BLaER1 treated with 17β-estradiol and CSF1 and Interleukin-3, amounts not matched to agents 10 nM and 100 nM (cell line): ENCODE data around the gene SPAAR.

ENCODE experiments used
- H3K27ac ChIP-seq, 11 experiments: shearing (Covaris generic); formaldehyde crosslinking; 2 replicates each; pipeline ENCODE4 v1.8.1; 2022
- H3K27me3 ChIP-seq, 11 experiments: shearing (Covaris generic); formaldehyde crosslinking; 2 replicates each; pipeline ENCODE4 v1.8.1; 2022
- H3K36me3 ChIP-seq, 11 experiments: shearing (Covaris generic); formaldehyde crosslinking; 2 replicates each; pipeline ENCODE4 v1.8.1; 2022
- H3K4me1 ChIP-seq, 10 experiments: shearing (Covaris generic); formaldehyde crosslinking; 2 replicates each; pipeline ENCODE4 v1.8.1; 2022
- H3K4me2 ChIP-seq, 11 experiments: shearing (Covaris generic); formaldehyde crosslinking; 2 replicates each; pipeline ENCODE4 v1.8.1; 2022
- H3K4me3 ChIP-seq, 10 experiments: shearing (Covaris generic); formaldehyde crosslinking; 2 replicates each; pipeline ENCODE4 v1.8.1; 2022
- H3K9ac ChIP-seq, 11 experiments: shearing (Covaris generic); formaldehyde crosslinking; 2 replicates each; pipeline ENCODE4 v1.8.1; 2022
- H3K9me3 ChIP-seq, 11 experiments: shearing (Covaris generic); formaldehyde crosslinking; replicated peaks in 1 of 11; 2 replicates each; pipeline ENCODE4 v1.8.1; 2022
- H4K20me1 ChIP-seq, 11 experiments: shearing (Covaris generic); formaldehyde crosslinking; 2 replicates each; pipeline ENCODE4 v1.8.1; 2022
- Cebpa-rat ChIP-seq, 11 experiments: shearing (Covaris generic); IDR thresholded peaks; 2 replicates each; pipeline ENCODE4 v1.8.1; 2022

Gene SPAAR

DNA sequence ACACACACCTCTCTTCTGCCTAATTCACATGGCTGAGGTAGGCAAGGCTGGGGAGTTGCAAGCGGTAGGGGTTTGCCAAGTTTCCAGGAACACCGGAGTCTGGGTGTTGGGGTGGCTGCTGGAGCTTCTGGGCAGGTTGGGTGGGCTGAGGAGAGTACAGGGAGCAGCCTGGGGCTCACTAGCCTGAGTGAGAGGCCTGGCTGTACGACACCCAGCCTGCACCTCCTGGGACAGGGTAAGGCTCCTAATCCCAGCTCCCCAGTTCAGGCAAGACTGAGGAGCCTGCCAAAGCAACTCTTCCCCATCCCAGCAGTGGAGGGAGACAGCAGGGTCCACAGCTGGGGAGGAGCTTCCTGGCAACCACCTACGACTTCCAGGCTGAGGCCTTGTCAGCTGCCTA, 8.0 kb downstream of the SPAAR start:
- no peak for TF ChIP-seq Cebpa-rat (IDR thresholded peaks at IDR 0.05)

DNA sequence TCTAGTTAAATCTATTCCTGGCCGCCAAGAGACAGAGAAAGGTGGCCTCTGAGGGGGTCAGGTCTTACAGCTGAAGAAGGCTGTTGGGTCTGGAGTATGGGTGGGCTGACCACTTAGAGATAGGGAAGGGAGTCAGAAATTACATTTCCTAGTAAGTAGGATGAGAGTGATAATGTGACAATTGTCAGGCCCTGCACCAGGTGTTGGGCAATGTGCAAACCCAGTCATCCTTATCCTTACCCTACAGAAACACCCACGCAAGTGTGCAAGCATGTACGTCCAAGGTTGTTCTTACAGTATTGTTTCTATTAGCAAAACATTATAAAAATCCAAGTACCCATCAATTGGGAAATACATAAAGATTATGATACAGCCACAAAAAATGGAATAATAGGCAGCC, 9.5 kb downstream of the SPAAR start:
- peak overlapping the region in 10 of 11 experiments; percentile 26 to 78 (median 52); a peak in 19 of 22 replicates for H3K4me2 ChIP-seq
- H3K36me3 ChIP-seq: no peaks in the 10 kb centered on the region
- H3K4me3 ChIP-seq: no peak overlapping the region
- 0 out of 22 replicates have a peak, but pooled peaks of 1 of the 11 experiments have one; percentile 41 for TF ChIP-seq Cebpa-rat (IDR thresholded peaks at IDR 0.05)
- no peaks in the 10 kb centered on the region for H4K20me1 ChIP-seq
- no peak overlapping the region for H3K9ac ChIP-seq
- peak overlapping the region in 3 of 11 experiments; percentile 16 to 31 (median 20); a peak in 2 of 22 replicates for H3K27ac ChIP-seq
- H3K27me3 ChIP-seq: no peaks in the 10 kb centered on the region
- peaks cover 0 to 4% (median 0%) of the 10 kb centered on the region in 11 experiments; a peak in 2 of 22 replicates for H3K9me3 ChIP-seq
- peaks cover 25 to 42% (median 38%) of the 10 kb centered on the region in 10 experiments for H3K4me1 ChIP-seq

More for the DNA sequence above, 8.0 kb downstream of the SPAAR start:
- no peaks in the 10 kb centered on the region for H4K20me1 ChIP-seq
- no peak overlapping the region for H3K4me3 ChIP-seq
- peaks cover 23 to 35% (median 31%) of the 10 kb centered on the region in 10 experiments for H3K4me1 ChIP-seq
- H3K9ac ChIP-seq: no peak overlapping the region
- peak overlapping the region in 2 of 11 experiments; percentile 1 to 44; a peak in 3 of 22 replicates for H3K27ac ChIP-seq
- peak overlapping the region in 3 of 11 experiments; percentile 7 to 12 (median 10); a peak in 2 of 22 replicates for H3K4me2 ChIP-seq
- peaks cover 0 to 4% (median 0%) of the 10 kb centered on the region in 11 experiments; a peak in 2 of 22 replicates for H3K9me3 ChIP-seq
- no peaks in the 10 kb centered on the region for H3K36me3 ChIP-seq
- H3K27me3 ChIP-seq: no peaks in the 10 kb centered on the region

DNA sequence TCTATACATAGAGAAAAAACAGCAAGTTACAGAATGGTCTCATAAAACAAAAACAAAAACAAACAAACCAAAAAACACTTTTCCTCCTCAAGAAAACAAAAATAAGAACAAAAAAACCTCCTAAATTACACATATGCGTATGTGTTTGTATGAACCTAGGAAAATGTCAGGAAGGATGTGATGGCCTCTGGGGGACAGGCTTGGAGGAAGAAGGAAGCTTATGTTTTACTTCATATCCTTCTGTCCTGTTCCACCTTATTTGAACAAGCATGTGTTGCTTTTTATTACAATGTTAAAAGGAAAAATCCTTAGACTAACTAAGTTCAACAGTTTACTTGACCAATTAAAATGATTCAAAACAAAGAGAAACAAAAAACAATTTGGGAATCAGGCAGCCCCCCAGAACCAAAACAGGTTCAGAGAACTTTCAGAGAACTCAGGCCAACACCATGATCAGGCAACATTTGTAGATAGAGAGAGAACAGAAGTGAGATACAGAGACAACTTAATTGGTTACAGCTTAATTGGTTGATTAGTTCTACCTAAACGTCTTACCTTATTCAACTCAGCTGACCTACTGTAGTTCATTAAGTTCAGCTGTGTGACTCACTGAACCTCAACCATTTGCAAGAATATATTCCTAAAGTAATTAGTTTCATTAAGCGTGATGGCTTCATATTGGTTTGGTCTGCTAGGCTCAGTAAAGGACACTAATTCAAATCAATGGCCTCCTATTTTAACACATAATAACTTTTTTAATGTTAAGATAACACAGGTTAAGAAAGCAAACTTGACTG, 10.1 kb downstream of the SPAAR start:
- peaks cover 29 to 49% (median 44%) of the 10 kb centered on the region in 10 experiments for H3K4me1 ChIP-seq
- H3K27me3 ChIP-seq: no peaks in the 10 kb centered on the region
- H3K27ac ChIP-seq: peak overlapping the region in 5 of 11 experiments; percentile 3 to 30 (median 17); a peak in 5 of 22 replicates
- no peaks in the 10 kb centered on the region for H3K36me3 ChIP-seq
- no peak overlapping the region for H3K9ac ChIP-seq
- peak overlapping the region; percentile 37 to 78 (median 52); a peak in 21 of 22 replicates for H3K4me2 ChIP-seq
- no peaks in the 10 kb centered on the region for H3K9me3 ChIP-seq
- no peak for TF ChIP-seq Cebpa-rat (IDR thresholded peaks at IDR 0.05)
- no peaks in the 10 kb centered on the region for H4K20me1 ChIP-seq
- H3K4me3 ChIP-seq: no peak overlapping the region

DNA sequence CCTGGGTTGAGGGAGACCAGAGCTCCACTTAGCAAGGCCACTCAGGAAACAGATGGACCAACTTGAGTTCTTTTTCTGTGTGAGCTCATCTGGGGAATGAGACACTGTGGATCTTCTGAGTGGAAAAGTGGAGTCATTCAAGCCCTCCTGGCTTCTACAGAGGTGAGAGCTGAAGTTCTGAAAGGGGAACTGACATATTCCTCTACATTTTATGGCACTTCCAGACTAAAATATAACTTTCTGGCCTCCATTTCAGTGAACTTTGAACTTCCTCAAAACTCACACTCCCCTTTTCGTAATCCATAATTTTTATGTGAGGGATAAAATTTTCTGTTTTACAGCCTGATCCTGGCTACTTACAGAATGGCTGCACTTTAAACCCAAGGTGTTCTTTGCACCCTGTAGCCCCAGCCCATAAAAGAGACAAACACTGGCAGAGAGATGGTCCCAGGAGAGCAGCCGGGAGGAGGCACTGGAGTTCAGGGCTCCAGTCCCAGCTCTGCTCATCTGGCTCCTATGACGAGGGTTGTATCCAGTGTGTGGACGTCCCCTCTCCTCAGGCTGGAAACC, 10.8 kb downstream of the SPAAR start:
- Histone ChIP-seq H3K27me3 (no peaks in the 10 kb centered on the region), H3K9ac (no peak overlapping the region), H3K27ac (peak overlapping the region in 4 of 11 experiments; percentile 3 to 30 (median 18); a peak in 5 of 22 replicates), H3K4me3 (no peak overlapping the region), H3K4me1 (peaks cover 30 to 56% (median 50%) of the 10 kb centered on the region in 10 experiments), H3K9me3 (no peaks in the 10 kb centered on the region), H3K36me3 (no peaks in the 10 kb centered on the region), H4K20me1 (no peaks in the 10 kb centered on the region), H3K4me2 (peak overlapping the region; percentile 37 to 78 (median 52); a peak in 19 of 22 replicates)
- TF ChIP-seq Cebpa-rat (IDR thresholded peaks at IDR 0.05): no peak

DNA sequence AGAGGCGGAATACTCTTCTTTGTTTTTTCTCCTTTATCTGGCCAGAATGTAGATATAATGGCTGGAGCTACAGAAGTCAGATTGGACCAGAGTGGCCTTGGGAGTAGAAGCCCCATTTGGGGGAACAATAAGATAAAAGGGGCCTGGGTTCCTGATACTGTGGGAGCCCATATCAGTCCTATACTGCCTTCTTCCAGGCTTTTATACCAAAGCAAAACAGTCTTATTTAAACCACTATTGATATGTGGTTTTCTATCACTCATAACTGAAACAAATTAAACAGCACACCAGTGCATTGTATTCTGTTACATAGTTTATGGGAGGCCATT, 14.3 kb downstream of the SPAAR start:
- TF ChIP-seq Cebpa-rat (IDR thresholded peaks at IDR 0.05): no peak
- Histone ChIP-seq H3K27me3 (no peaks in the 10 kb centered on the region), H3K9me3 (no peaks in the 10 kb centered on the region), H3K36me3 (no peaks in the 10 kb centered on the region), H3K9ac (peak overlapping the region in 5 of 11 experiments; percentile 2 to 46 (median 32); a peak in 5 of 22 replicates), H4K20me1 (no peaks in the 10 kb centered on the region), H3K4me2 (peak overlapping the region in 9 of 11 experiments; percentile 40 to 80 (median 58); a peak in 18 of 22 replicates), H3K4me1 (peaks cover 25 to 48% (median 39%) of the 10 kb centered on the region in 10 experiments), H3K27ac (peak overlapping the region in 8 of 11 experiments; percentile 1 to 64 (median 52); a peak in 14 of 22 replicates), H3K4me3 (peak overlapping the region in 1 of 10 experiments; percentile 16; a peak in 1 of 20 replicates)

DNA sequence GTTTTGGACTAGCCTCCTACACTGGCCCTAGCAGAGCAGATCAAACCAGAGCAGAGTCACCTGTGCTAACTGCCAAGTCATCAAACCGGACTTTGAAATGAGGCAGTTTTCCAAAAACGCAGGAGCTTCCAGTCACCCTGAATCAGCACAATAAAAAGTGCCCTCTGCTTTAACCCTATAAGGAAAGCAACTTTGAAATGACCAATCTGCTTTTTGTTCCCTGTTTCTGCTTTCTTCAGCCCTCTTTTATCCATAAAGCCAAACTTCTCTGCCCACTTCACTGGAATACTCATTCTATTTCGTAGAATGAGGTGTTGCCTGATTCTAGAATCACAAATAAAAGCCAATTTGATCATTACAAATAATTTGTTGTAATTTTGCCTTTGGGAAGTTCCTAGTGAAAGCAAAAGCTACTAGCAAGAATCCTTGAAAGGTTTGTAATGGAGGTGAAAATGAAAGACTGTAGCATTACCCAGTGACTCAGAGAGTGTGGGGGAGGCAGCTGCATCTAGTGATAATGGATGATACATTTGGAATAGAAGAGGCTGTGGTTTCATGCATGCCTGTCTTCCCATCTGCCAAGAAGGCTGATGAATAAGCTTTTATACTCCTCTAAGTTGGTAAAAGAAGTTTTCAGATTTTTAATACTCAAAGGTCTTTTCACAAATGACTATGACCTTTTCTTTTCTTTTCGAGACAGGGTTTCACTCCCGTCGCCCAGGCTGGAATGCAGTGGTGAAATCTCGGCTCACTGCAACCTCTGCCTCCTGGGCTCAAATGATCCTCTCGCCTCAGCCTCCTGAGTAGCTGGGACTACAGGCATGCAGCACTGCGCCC, 14.9 kb downstream of the SPAAR start:
- Histone ChIP-seq H3K4me1 (peaks cover 19 to 42% (median 33%) of the 10 kb centered on the region in 10 experiments), H3K9ac (peak overlapping the region in 5 of 11 experiments; percentile 2 to 46 (median 32); a peak in 7 of 22 replicates), H3K4me3 (peak overlapping the region in 1 of 10 experiments; percentile 16; a peak in 1 of 20 replicates), H3K27ac (peak overlapping the region in 9 of 11 experiments; percentile 1 to 64 (median 46); a peak in 15 of 22 replicates), H4K20me1 (no peaks in the 10 kb centered on the region), H3K4me2 (peak overlapping the region; percentile 3 to 80 (median 46); a peak in 19 of 22 replicates), H3K9me3 (no peaks in the 10 kb centered on the region), H3K27me3 (no peaks in the 10 kb centered on the region), H3K36me3 (no peaks in the 10 kb centered on the region)
- no peak for TF ChIP-seq Cebpa-rat (IDR thresholded peaks at IDR 0.05)

DNA sequence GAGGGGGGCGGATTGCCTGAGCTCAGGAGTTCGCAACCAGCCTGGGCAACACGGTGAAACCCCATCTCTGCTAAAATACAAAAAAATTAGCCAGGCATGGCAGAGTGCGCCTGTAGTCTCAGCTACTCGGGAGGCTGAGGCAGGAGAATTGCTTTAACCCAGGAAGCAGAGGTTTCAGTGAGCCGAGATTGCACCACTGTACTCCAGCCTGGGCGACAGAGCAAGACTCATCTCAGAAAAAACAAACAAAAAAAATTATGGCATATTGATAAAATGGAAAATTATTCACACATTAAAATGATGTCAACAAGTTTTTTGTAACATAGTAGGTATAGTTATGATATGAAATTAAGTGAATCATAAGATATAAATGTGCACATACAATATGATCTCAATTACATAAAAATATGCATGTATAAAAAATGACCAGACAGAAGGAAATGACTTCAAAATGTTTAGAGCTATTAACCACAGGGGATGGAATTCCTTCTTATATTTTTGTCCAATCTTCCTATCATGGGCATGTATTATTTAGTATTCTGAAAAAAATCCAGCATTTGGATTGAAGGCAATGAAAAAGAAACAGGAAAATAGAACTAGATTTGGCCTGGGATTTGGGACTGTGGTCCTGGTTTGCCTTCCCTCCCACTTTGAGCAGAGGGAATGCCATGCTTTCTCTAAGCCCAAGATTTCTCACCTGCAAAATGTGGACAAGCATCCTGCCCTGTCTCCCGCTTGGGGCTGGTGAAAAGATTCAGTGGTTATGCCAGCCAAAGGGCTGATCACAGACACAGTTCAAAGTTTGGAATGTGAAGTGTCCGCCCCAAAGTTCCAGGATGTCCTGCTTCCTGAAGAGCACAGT, 19.5 kb downstream of the SPAAR start:
- Histone ChIP-seq H3K4me2 (no peak overlapping the region; a peak in 1 of 22 replicates), H3K27ac (no peak overlapping the region), H3K4me1 (peaks cover 4 to 22% (median 12%) of the 10 kb centered on the region in 10 experiments; a peak in 17 of 20 replicates), H3K9ac (no peak overlapping the region), H4K20me1 (no peaks in the 10 kb centered on the region), H3K9me3 (no peaks in the 10 kb centered on the region), H3K27me3 (no peaks in the 10 kb centered on the region), H3K4me3 (no peak overlapping the region), H3K36me3 (no peaks in the 10 kb centered on the region)
- no peak for TF ChIP-seq Cebpa-rat (IDR thresholded peaks at IDR 0.05)

DNA sequence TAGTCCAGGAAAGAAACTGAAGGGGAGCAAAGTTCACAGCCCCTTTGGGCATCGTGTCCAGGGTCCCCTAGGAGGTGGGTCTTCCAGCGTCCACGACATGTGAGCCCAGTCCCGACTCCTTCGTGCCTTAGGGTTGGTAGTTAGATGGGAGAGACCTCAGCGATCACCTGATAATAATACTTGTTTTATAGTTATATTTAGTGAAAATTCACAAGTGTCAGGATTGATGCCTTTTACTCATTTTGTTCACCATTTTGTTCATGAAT, 20.1 kb downstream of the SPAAR start:
- Histone ChIP-seq H4K20me1 (no peaks in the 10 kb centered on the region), H3K4me3 (no peak overlapping the region), H3K27ac (no peak overlapping the region), H3K4me1 (peaks cover 0 to 16% (median 6%) of the 10 kb centered on the region in 10 experiments; a peak in 16 of 20 replicates), H3K4me2 (no peak overlapping the region), H3K36me3 (no peaks in the 10 kb centered on the region), H3K9ac (no peak overlapping the region), H3K9me3 (no peaks in the 10 kb centered on the region), H3K27me3 (no peaks in the 10 kb centered on the region)
- no peak for TF ChIP-seq Cebpa-rat (IDR thresholded peaks at IDR 0.05)
